Stimulated activated CD8-positive, alpha-beta memory T cell treated with anti-CD3 and anti-CD28 coated beads, Interleukin-4, amount 100 ng/mL, for 4 hours (primary cell): Measurements from ENCODE around the gene TMEM212.

Experiments used
- DNase-seq, 2 donors: peaks; one replicate each; pipeline ENCODE4 v3.0.0-alpha.2; 2020; ENCODE audit warnings: low read depth in 2 of 2, low spot score in 1 of 2

TMEM212 gene

DNA sequence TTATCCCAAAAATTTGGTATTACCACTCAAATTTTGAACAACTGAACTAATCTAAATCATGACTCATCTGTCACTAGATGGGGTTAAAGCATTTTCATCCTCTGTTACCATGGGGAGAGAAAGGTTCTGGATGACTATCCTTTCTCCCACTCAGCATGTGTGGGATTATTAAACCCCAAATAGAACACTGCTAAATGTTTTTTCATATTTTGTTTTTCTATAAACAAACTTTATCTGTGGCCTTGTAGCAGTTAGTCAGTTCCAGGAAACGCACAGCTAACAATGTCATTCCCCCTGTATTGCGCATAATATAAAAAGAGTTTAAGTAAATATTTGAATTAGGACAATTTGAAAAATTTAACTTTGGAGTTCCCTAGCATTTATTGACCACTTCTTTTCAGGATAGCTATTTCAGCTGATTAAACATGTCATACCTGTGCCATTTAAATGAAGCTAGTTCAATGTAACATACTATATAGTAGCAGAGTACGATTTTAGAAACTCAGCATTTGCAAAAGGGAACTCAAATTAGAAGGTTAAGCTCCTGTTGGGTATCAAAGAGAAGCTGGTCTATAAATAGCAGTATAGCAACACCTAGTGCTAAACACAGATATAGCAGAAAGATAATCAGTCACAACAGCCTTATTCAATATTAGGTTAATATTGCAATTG is 9.2 kb upstream of the TMEM212 start:
- DNase-seq: no peak

DNA sequence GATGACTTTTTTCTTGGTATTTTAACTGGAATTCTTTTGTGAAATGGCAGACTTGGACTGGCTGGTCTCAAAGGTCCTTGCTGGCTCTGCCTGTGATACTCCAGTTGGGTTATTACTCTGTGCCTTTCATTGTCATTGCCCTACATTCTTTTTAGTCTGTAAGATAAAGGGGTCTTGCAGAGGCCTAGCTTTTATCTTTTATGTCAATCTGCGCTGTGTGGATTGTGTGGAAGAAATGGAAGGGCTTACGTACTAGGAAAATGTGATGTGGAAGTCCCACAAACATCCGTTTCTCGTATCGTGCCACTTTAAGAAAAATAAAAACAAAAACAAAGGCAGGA is 8.7 kb upstream of the TMEM212 start:
- DNase-seq: no peak

DNA sequence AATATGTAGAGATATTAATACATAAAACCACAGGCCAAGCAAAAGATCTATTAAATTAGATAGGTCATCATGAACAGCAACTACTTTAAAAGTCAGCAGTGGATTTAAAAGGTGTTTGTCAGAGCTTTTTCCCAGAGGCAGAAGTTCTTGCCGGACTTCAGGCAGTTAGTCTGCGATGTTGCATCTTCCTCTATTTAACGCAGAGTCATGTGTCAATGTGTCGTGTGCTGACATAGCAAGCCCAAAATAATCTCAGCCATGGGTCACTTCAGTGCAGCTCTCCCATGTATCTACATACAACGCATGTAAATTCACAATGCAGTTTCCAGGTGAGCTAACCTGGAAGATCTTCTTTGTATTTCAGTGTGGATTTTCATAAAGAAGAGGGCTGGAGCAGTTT is 8.0 kb upstream of the TMEM212 start:
- DNase-seq: no peak

DNA sequence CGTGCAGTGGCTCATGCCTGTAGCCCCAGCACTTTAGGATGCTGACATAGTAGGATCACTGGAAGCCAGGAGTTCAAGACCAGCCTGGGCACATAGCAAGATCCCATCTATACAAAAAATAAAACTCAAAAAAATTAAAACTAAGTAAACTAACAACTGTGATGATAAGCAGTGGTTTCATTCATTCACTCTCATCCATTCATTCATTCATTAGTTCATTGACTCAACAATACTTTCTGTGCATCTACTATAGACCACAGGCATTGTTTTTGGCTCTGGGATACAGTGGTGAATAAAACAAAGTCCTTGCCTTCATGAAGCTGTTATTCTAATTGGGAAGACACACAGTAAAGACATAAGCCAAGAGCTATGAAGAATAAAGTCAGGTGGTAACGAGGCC is 7.5 kb upstream of the TMEM212 start:
- DNase-seq: no peak

DNA sequence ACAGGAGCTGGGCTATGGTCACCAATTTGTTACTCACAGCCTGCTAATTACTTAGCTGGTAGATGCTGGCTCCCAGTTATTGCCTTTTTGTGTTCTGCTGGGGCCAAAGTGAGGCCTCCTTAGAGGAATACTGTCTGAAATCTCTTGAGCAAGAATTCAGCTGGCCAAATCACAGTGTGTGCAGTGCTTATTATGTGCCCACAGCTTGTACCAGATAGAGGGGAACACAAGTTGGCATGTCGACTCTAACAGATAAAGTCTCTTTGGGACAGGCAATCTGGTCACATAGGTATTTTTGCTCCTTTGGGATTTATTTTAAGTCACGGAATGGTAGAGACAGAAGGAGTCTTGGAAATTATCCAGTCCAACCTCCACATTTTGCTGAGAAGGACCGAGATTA is 6.3 kb upstream of the TMEM212 start:
- DNase-seq: no peak

DNA sequence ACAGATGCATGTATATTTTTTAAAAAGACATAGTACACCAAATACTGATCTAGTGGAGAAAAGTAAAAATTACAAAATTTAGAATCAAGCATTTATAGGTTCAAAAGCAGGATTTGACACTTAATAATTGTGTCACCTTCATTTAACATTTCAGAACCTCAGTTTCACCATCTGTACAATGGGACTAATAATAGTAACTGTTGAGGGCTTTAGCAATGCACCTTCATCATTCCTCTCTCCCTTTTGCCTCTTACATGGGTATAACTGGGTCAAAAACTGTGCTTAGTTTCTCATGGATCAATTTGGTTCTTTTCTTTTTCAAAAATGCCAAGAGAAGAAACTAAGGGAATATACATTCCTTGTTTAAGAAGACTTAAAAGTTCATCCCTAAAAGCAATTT is 5.5 kb upstream of the TMEM212 start:
- DNase-seq: no peak

DNA sequence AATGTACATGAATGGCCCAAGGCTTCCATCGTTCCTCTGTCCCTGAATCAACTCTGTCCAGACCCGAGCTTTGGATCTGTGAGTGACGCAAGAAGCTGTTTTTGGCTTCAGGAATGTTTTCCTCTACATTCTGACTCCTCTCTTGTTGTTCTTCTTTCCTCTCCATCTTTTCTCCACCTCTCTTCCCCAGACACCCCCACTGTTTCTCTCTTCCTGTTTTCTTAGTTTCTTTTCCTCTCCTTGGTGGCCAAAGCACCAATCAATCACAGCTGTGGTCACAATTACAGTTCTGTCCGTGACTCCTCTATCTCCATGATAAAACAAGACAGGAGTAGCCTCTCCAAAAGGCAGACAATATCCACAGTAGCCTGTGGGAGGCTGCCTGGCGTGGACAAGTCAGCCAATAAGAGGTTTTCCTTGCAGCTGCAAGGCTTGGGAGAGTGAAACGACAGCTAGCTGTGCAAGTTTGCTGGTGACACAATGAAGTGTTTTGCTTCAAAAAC is 4.9 kb upstream of the TMEM212 start:
- no peak for DNase-seq

DNA sequence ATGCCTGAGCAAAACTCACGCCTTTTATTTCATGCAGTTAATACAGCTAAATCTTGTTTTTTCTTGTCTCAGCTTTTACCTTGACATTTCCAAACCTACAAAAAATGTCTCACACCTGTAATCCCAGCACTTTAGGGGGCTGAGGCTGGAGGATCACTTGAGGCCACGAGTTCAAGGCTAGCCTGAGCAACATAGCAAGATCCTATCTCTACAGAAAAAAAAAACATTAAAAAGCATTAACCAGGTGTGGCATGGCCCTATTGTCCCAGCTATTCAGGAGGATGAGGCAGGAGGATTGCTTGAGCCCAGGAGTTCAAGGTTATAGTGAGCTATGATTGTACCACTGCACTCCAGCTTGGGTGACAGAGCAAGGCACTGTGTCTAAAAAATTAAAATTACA is 3.9 kb upstream of the TMEM212 start:
- DNase-seq: no peak

DNA sequence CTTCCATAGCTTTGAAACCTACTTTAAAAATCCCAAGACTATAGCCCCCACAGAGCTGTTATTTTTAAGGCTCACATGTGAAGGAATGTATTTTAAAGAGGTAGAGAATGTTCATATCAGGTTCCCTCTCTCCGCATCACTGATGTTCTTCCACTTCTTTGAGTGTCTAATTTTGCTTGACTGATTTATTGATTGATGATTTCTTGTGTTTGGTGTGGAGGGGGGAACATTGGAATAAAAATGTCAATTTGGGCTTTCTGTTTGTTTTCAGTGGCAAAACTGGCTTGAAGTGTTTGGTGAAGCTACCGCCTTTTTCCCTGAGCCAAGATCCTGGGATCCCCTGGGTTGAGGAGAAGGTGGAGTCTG is 2.7 kb upstream of the TMEM212 start:
- no peak for DNase-seq

DNA sequence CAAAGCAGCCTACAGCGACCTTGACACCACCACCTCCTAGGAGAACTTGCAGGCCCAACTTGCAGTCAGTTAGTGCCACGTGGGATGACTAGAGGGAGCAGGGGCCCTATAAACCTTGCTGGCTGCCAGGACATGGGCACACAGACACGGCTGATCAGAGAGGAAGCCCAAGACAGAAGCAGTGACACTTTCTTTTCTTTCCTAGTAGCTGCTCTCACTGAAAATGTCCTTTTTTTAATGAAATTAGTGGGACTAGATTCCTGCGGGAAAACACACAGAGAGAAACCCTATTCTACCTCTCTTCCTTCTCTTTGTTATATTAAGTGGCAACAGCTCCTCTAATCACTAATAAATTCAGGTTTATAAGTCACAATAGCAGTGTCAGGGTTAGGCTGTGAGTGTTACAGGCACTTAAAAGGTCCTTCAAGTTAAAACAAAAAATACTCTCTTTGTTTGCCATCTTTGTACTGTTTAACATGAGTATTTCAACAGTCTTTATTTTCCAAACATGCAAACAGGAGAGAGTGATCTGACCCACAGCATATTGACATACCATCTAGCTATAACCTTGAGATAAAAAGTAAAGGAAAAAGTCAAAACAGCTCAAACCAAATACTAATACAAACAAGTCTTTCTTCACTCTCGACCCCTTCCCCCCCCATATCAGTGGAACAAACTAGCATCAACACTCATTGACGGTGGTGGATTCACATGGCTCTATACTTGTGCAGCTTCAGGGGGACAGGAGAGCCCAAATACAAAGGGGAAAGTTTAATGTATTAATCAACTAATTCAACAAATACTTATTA is 2.1 kb upstream of the TMEM212 start:
- no peak for DNase-seq

DNA sequence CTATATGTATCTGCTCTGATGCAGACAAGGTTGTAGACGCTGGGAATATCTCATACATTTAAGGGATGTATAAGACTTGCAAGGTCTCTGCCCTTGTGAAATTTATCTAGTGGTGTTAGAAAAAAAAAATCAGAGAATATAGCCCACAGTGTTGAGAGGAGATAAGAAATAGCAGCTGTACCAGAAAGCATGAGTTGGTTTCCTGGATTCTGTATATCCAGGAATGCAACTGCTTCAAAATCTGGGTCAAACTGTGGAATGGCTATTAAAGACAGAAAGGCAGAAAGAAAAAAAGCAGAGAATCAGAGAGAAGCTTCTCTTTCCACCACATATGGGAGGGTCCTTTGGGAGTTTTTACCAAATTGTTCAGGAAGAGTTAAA is 1.5 kb upstream of the TMEM212 start:
- DNase-seq: no peak

DNA sequence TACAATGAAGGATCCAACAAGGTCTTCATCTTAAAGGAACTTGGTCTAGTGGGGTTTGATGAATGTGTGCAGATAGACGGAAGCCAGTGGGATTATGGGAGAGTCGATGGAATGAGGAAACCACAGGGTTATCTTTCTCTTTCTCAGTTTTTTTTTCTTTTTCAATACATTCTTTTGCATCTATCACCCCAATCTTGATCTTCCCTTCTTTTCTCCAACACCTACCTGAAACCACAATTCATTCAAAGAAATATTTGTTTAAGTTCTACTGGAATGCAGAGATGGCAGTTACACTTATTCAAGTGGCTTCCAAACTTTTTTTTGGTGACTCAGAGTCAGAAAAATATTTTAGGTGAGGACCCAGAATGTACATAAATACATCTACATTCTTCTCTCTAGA is 1.7 kb downstream of the TMEM212 start:
- no peak for DNase-seq

DNA sequence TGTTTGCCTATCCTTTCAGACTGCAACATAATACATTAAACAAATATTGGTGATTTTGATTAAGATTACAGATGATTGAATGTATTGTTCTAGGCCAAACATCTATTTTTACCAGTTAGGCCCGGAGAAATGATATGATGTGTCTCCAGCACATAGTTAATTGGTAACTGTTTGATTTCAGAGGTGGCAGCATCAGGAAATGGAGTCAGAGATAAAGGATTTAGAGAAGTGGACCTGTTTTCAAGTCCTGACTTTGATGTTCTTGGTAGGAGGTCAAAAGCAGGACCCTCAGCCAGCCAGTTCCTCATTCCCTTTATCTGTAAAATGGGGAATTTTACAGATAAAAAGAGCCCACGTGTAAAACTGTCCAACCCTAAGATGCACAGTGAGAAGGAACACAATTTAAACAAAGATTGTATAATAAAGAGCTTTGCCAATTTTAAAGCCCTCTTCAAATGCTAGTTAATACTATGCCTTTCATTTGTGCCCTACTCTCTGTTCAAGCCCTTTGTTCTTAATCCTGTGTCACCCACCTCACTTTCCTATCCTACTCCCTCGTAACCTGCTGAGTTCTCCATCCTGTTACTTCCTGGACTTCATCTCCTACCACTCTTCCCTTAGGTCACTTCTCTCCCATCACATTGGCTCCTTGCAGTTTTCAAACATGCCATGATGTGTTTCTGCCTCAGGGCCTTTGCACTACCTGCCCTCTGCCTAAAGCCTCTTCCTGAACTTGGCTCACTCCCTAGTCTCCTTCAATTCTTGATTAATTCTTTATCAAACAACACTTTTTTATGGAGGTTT is 2.5 kb downstream of the TMEM212 start:
- DNase-seq: no peak

DNA sequence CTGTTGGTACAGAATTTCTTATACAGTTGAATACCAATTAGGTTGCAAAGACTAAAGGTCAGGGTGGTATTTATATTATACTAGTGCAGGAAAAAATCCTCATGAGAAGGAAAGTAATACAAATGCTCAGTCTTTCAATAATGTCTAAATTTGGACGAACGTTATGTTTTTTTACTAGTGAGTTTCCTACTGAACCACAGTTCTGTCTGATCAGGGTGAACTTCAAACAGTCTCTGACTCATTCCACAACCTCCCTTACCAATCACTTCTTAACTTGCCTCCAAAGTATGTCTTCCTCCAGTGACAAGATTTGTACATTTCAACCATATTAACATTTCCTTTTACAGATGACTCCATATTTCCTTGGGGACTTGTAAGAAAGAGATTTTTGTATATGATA is 3.4 kb downstream of the TMEM212 start:
- DNase-seq: no peak

DNA sequence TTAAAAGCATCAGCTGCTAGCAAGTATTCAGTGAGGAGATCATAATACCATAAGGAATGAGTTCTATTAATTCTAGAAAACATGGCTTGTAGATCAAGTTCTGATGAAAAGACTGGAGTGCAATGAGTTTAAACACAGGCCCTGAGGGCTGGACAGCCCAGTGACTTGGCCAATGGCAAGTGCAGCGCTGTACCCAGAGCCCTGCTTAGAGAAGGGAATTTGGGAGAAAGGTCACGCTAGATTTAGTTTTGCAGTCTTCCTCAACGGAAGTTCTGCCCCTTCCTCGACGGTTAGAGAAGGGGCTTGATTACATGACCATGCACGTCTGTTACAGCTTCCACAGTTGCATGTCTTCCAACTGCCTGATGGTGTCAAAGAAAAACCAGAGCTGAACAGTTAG is 4.0 kb downstream of the TMEM212 start:
- no peak for DNase-seq

DNA sequence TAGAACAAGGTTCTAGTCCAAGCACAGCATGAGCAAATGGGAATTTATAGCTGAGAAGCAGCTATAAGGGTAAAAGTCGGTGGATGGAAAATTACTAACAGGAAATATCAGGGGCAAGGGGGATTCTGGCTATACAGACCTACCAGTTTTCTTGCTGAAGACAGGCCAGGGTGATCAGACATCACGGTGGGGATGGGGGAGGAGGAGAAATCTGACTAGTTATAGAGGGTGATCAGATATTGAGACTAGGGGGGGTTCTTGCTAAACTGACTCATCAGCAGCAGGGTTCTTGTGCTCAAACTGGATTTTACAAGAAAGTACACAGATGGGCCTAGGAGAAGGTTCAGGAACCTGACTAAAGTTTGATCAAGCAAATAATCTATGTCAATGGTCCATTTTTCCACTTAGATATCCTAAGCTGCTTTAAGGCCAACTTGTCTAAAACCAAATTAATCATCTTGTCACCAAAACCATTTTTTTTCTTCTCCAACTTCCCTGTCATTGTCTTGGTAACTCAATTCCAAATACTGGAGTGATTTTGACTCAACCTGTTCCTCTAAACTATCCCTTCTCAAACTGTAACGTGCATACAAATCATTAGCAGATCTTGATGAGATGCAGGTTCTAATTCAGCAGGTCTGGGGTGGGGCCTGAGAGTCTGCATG is 4.6 kb downstream of the TMEM212 start:
- no peak for DNase-seq

DNA sequence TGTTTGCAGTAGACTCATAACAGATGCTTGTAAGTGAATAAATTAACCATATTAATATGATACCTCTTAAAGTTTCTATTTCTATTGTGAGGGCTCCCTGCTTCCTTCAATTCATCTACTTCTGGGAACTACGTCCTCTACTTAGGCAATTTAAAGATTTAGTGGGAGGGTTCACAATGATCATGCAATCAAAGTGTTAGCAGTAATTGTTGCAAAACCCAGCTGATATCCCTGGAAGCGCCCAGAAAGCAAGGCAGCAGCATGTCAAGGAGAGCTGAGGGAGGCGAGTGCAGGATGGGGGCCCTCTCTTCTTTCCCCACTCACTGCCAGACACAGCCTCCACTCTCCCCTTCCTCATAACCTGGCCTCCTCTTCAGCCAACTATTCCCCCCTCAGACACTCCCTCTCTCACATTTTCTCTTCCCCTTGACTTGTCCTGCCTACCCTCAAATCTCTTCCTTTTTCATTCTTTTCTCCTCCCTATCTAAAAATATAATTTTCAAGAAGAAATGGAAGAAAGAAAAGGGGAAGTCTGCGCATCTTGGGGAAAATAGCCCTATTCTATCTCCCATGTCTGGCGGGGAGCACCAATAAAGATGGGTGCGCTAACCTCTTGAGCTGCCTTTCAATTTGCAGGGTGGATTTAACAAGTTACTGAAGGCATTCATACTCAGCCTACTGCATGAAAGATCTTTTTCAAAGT is 6.6 kb downstream of the TMEM212 start:
- no peak for DNase-seq

DNA sequence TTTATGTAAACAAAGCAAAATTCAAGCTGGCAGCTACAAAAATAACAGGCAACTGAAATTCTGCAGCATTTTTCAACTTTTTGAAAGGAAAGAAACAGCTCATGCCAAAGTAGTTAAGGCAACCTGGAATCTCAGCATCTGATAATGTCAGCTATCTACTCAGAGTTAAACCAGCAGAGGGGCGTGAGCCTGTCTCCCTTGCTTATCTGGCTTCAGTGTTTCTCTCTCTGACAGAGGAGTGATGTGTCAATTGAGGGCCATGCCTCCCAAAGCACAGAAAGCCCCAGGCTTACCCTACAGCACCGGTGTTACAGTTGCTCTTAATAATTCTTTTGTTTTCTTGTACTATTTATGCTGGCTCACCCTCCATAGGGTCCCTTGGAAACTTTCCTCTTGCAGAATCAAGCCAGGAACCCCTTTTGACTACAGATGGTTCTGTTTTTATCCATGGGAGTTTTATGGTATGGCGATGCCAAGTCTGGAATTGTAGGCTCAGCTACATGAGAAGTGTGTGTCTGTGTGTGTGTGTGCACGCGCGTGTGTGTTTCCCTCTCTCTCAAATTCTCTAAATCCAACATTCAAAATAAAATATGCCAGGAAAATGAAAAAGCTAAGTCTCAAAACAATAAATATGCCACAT is 7.3 kb downstream of the TMEM212 start:
- no peak for DNase-seq

DNA sequence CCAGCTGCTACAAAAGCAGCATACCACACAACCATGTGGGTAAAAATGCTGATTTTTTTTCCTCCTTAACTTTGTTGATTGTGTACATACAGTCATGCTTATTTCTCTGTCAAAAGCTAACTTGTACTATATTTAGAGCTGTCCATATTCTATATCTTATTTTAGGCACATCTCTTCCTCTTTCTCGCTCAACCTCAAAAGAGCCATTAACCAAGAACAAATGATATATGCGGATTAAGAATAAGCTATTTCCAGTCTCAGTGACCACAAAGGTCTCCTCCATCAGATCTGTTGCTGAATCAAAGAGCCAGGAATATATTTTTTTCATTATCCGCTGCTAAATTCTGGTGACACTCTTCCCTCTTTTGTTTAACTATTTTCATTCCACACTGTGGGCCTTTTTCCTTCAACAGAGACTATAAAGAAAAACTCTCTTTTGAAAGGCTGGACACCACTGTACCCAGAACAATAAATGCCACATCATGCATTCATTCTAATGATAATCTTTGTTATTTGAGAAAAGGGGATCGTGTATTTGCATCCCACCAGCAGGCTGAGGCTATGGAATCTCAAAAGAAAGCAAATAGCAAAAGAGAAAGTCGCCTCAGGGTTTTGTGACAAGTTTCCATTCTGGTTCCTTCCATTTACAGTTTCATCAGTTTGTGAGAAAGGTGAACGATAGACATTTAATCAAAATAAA is 8.0 kb downstream of the TMEM212 start:
- no peak for DNase-seq

DNA sequence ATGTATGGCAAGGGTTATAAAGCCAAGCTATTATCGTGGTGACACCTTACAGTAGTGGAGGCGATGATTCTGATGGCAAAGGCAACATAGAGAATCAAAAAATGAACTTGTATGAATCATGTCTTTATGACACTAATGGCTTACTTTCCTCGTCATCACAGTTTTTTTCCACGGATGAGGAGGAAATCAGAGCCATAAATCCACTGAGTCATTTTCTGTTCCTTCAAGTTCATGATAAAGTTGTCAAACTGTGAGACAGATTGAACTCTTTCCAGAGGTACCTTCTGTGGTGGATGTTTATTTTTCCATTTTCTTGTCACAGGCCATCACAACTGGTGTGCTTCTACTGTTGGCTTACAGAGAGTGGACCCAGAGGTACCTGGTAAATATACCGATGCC is 8.5 kb downstream of the TMEM212 start:
- no peak for DNase-seq
